WI38 (cell line): ENCODE measurements around the gene PLD1.

Source experiments
- H3K4me3 ChIP-seq: 2 replicates; pipeline ENCODE4 v1.5.1; 2011; ENCODE audit warnings: low read depth, mild to moderate bottlenecking, control low read depth, low read length
- CTCF ChIP-seq: IDR thresholded peaks from 2 replicates; pipeline ENCODE4 v1.5.1; 2012; ENCODE audit warnings: low read depth, mild to moderate bottlenecking, control low read depth, low read length

The PLD1 gene

GRCh38 chr3:171684221-171684620 lies 126.1 kb downstream of the PLD1 start:
- TF ChIP-seq CTCF, result no peak
- no peak overlapping the region for H3K4me3 ChIP-seq

GRCh38 chr3:171682743-171683142 lies 127.5 kb downstream of the PLD1 start:
- TF ChIP-seq CTCF, result no peak
- H3K4me3 ChIP-seq, result no peak overlapping the region

- no peak overlapping the region for H3K4me3 ChIP-seq
- TF ChIP-seq CTCF, result no peak
Observed at GRCh38 chr3:171680726-171681411, 129.4 kb downstream of the PLD1 start.

GRCh38 chr3:171678971-171679492 lies 131.3 kb downstream of the PLD1 start:
- TF ChIP-seq CTCF, result no peak
- no peak overlapping the region for H3K4me3 ChIP-seq

- H3K4me3 ChIP-seq, result no peak overlapping the region
- TF ChIP-seq CTCF, result no peak
Observed at GRCh38 chr3:171677706-171678105, 132.6 kb downstream of the PLD1 start.

- no peak for TF ChIP-seq CTCF
- no peak overlapping the region for H3K4me3 ChIP-seq
Observed at GRCh38 chr3:171676601-171677175, 133.6 kb downstream of the PLD1 start.

GRCh38 chr3:171673951-171674350 lies 136.3 kb downstream of the PLD1 start:
- TF ChIP-seq CTCF, result no peak
- no peak overlapping the region for H3K4me3 ChIP-seq
